K562 (cell line): ENCODE measurements around the gene HEATR1. TPM values are rescaled to one million over a fixed set of nuclear protein-coding genes. Genes with fewer than 3 reads are reported as not detected.

ENCODE experiments used
- CBX3 ChIP-seq, 2 experiments: IDR thresholded peaks; 1 replicate in 1 of 2; 2 replicates in 1 of 2; pipeline ENCODE4 v1.6.1; 2012; ENCODE audit warnings: inconsistent platforms in 2 of 2, low read length in 2 of 2, borderline replicate concordance in 1 of 2, control low read depth in 1 of 2
- HEY1 ChIP-seq: fragments of 250-450 bp; sonication (Bioruptor Pico); IDR thresholded peaks from 2 replicates; pipeline ENCODE4 v1.5.0; 2020; ENCODE audit warnings: mild to moderate bottlenecking, moderate library complexity, borderline replicate concordance
- HMG20B ChIP-seq: fragments of 250-450 bp; sonication (Bioruptor Pico); IDR thresholded peaks from 2 replicates; pipeline ENCODE4 v1.5.0; 2021; ENCODE audit warnings: mild to moderate bottlenecking
- JUN ChIP-seq, 2 experiments: sonication (generic) in 1 of 2; formaldehyde crosslinking in 1 of 2; IDR thresholded peaks; 2 replicates each; pipeline versions ENCODE4 v1.6.1 to v1.8.0; 2012 to 2022; ENCODE audit warnings: borderline replicate concordance in 2 of 2, mild to moderate bottlenecking in 2 of 2, improper control_type of control experiment in 1 of 2, low read depth in 1 of 2, low read length in 1 of 2, missing genetic modification reagents in 1 of 2
- NFYB ChIP-seq: IDR thresholded peaks from 2 replicates; pipeline ENCODE4 v1.6.1; 2011; ENCODE audit warnings: mild to moderate bottlenecking, moderate library complexity; ENCODE audit not compliant: insufficient read length; ENCODE audit errors: extremely low read depth
- RBM34 ChIP-seq: fragments of 200-400 bp; formaldehyde crosslinking; IDR thresholded peaks from 2 replicates; pipeline ENCODE4 v1.6.1; 2018; ENCODE audit warnings: low read length, borderline replicate concordance; ENCODE audit not compliant: insufficient read depth
- TAF1 ChIP-seq: IDR thresholded peaks from 2 replicates; pipeline ENCODE4 v1.6.1; 2011; ENCODE audit warnings: mild to moderate bottlenecking, low read length, moderate library complexity; ENCODE audit not compliant: insufficient read depth, control insufficient read depth, severe bottlenecking; ENCODE audit errors: extremely low read depth
- TCFL5 ChIP-seq: fragments of 250-450 bp; sonication (Bioruptor Pico); conservative IDR thresholded peaks from 2 replicates; pipeline ENCODE4 v1.6.1; 2021; ENCODE audit warnings: mild to moderate bottlenecking, moderate library complexity, matching md5 sums
- TEAD1 ChIP-seq, 2 experiments: fragments of 450-650 bp in 1 of 2; sonication (generic) in 1 of 2; formaldehyde crosslinking; IDR thresholded peaks; 2 replicates each; pipeline versions ENCODE4 v1.4.0 to v1.8.0; 2020 to 2022; ENCODE audit warnings: mild to moderate bottlenecking in 2 of 2, missing genetic modification reagents in 1 of 2
- ZNF175 ChIP-seq: fragments of 200-800 bp; sonication (Bioruptor generic); IDR thresholded peaks from 2 replicates; pipeline ENCODE4 v1.6.1; 2016; ENCODE audit warnings: low read depth, mild to moderate bottlenecking, missing genetic modification characterization, missing compliant biosample characterization
- ZNF253 ChIP-seq: fragments of 250-450 bp; sonication (Bioruptor Pico); conservative IDR thresholded peaks from 2 replicates; pipeline ENCODE4 v1.6.1; 2021; ENCODE audit warnings: mild to moderate bottlenecking
- ZNF707 ChIP-seq: fragments of 250-450 bp; sonication (Bioruptor Pico); conservative IDR thresholded peaks from 2 replicates; pipeline ENCODE4 v1.8.0; 2022; ENCODE audit warnings: inconsistent platforms, mild to moderate bottlenecking, moderate library complexity
- polyA plus RNA-seq, 8 experiments: library from polyadenylated mRNA; depleted of rRNA in 4 of 8; stranded (reverse) in 5 of 8; unstranded in 3 of 8; fragments of >200 nt; fragmentation: Nextera tagmentation in 2 of 8; fragmentation: Illumina TruSeq in 1 of 8; extraction: Ambion mirVana in 2 of 8; extraction: Trizol in 1 of 8; gene quantifications; 2 replicates each; pipeline versions ENCODE4 v1.2.1 to v1.2.3, GENCODE V29; 2011 to 2014; ENCODE audit warnings: inconsistent platforms in 1 of 8, missing spikeins in 1 of 8
- total RNA-seq, 7 experiments: library from RNA; depleted of rRNA in 6 of 7; stranded (reverse); fragments of >200 nt in 6 of 7; fragmentation: Illumina TruSeq in 2 of 7; extraction: Trizol in 2 of 7; gene quantifications; 2 replicates each; pipeline versions ENCODE4 v1.2.1 to v1.2.3, GENCODE V29; 2011 to 2021; ENCODE audit warnings: low replicate concordance in 1 of 7
- TF ChIP-seq, protein P1 (sequence below): fragments of 250-450 bp; sonication (Bioruptor Pico); IDR thresholded peaks from 2 replicates; pipeline ENCODE4 v1.5.0; 2021; ENCODE audit warnings: mild to moderate bottlenecking, borderline replicate concordance
- TF ChIP-seq, protein P2 (sequence below): fragments of 250-450 bp; sonication (Bioruptor Pico); IDR thresholded peaks from 2 replicates; pipeline ENCODE4 v1.4.0; 2020; ENCODE audit warnings: mild to moderate bottlenecking, moderate library complexity, borderline replicate concordance
- TF ChIP-seq, protein P3 (sequence below): fragments of 450-650 bp; formaldehyde crosslinking; IDR thresholded peaks from 2 replicates; pipeline ENCODE4 v1.4.0; 2020; ENCODE audit warnings: mild to moderate bottlenecking, mixed read lengths

HEATR1 gene
- total and polyA plus RNA-seq, 9 of the 15 experiments (the other 6 are each of a cell fraction or from before 2014, with no cell fraction given): 28.3 to 108 (median 50.9) TPM

DNA sequence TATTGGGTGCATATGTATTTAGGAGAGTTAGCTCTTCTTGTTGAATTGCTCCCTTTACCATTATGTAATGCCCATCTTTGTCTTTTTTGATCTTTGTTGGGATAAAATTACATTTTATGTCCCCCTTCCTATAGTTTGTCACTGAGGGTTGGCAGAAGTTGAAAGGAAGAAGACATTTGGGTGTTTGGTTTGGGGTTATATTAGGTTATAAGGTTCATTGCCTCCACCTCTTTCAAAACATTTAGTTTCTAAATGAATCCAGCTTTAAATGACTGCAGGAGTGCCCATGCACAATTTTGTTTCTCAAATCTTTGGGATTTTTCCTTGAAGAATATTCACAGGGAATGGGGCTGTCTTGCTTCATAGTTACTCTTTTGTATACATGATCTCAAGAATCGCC, 95.1 kb downstream of the HEATR1 start (continued):
- TF ChIP-seq TCFL5 (CRISPR knock-in tag) (no peak), JUN (IDR thresholded peaks at IDR 0.05; ENCODE audit: borderline replicate concordance, low read depth, low read length) (no peak), JUN (CRISPR knock-in tag; IDR thresholded peaks at IDR 0.05; ENCODE audit: borderline replicate concordance) (no peak), HEY1 (no peak), HMG20B (CRISPR knock-in tag) (no peak), ZNF175 (no peak), CBX3 (IDR thresholded peaks at IDR 0.05; ENCODE audit: borderline replicate concordance in 1 of 2, low read length in 2 of 2) (no peak), NFYB (no peak), ZNF707 (CRISPR knock-in tag) (no peak), TAF1 (no peak), TEAD1 (CRISPR knock-in tag; IDR thresholded peaks at IDR 0.05) (no peak), ZNF253 (no peak), RBM34 (no peak)
- TF ChIP-seq, protein P1, sequence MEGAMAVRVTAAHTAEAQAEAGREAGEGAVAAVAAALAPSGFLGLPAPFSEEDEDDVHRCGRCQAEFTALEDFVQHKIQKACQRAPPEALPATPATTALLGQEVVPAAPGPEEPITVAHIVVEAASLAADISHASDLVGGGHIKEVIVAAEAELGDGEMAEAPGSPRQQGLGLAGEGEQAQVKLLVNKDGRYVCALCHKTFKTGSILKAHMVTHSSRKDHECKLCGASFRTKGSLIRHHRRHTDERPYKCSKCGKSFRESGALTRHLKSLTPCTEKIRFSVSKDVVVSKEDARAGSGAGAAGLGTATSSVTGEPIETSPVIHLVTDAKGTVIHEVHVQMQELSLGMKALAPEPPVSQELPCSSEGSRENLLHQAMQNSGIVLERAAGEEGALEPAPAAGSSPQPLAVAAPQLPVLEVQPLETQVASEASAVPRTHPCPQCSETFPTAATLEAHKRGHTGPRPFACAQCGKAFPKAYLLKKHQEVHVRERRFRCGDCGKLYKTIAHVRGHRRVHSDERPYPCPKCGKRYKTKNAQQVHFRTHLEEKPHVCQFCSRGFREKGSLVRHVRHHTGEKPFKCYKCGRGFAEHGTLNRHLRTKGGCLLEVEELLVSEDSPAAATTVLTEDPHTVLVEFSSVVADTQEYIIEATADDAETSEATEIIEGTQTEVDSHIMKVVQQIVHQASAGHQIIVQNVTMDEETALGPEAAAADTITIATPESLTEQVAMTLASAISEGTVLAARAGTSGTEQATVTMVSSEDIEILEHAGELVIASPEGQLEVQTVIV (CRISPR knock-in tag): no peak
- TF ChIP-seq, protein P2, sequence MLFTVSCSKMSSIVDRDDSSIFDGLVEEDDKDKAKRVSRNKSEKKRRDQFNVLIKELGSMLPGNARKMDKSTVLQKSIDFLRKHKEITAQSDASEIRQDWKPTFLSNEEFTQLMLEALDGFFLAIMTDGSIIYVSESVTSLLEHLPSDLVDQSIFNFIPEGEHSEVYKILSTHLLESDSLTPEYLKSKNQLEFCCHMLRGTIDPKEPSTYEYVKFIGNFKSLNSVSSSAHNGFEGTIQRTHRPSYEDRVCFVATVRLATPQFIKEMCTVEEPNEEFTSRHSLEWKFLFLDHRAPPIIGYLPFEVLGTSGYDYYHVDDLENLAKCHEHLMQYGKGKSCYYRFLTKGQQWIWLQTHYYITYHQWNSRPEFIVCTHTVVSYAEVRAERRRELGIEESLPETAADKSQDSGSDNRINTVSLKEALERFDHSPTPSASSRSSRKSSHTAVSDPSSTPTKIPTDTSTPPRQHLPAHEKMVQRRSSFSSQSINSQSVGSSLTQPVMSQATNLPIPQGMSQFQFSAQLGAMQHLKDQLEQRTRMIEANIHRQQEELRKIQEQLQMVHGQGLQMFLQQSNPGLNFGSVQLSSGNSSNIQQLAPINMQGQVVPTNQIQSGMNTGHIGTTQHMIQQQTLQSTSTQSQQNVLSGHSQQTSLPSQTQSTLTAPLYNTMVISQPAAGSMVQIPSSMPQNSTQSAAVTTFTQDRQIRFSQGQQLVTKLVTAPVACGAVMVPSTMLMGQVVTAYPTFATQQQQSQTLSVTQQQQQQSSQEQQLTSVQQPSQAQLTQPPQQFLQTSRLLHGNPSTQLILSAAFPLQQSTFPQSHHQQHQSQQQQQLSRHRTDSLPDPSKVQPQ (CRISPR knock-in tag): no peak
- TF ChIP-seq, protein P3, sequence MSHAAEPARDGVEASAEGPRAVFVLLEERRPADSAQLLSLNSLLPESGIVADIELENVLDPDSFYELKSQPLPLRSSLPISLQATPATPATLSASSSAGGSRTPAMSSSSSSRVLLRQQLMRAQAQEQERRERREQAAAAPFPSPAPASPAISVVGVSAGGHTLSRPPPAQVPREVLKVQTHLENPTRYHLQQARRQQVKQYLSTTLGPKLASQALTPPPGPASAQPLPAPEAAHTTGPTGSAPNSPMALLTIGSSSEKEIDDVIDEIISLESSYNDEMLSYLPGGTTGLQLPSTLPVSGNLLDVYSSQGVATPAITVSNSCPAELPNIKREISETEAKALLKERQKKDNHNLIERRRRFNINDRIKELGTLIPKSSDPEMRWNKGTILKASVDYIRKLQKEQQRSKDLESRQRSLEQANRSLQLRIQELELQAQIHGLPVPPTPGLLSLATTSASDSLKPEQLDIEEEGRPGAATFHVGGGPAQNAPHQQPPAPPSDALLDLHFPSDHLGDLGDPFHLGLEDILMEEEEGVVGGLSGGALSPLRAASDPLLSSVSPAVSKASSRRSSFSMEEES (CRISPR knock-in tag): no peak
- TF ChIP-seq, all 486 proteins: peak for 0
